ENCODE measurements around the gene GASK1B.

Gene GASK1B

DNA sequence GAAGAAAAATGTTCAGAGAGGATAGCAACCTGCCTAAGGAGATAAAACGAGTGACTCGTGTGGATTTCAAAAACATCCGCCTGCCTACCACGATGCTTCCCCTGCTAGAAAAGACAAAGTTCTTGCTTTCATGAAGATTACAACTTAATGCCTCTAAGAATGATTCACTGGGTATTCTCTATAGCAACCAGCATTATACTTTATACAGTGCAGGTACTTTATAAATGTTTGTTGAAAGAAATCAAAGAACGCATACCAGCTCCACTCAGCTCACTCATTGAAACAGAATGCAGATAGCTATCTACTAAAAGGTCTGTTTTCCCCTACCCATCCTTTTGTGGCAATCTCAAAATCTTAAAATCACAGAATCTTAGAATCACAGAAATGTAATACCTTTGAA is 33.7 kb downstream of the GASK1B start:
- no peaks in the 10 kb centered on the region for H3K27me3 ChIP-seq (ENCODE audit: insufficient read depth, insufficient read length)
- H3K4me3 ChIP-seq (ENCODE audit: insufficient read length, low read depth): no peak overlapping the region
- no peak overlapping the region for H3K9ac ChIP-seq (ENCODE audit: insufficient read length, low read depth)
- no peaks in the 10 kb centered on the region for H3K9me3 ChIP-seq (ENCODE audit: insufficient read depth, low read length)
- TF ChIP-seq ZNF274 (IDR thresholded peaks at IDR 0.05; ENCODE audit: low read depth, low read length) (no peak), SUZ12 (IDR thresholded peaks at IDR 0.05; ENCODE audit: extremely low read depth, insufficient read depth, insufficient read length) (no peak), YY1 (IDR thresholded peaks at IDR 0.05; ENCODE audit: insufficient read depth, insufficient read length) (no peak)
- no peaks in the 10 kb centered on the region for H3K36me3 ChIP-seq (ENCODE audit: insufficient read depth, insufficient read length, low read length)
- DNase-seq (ENCODE audit: low read depth, low spot score): no peak
- H3K4me1 ChIP-seq (ENCODE audit: insufficient read depth, insufficient read length): no peaks in the 10 kb centered on the region

DNA sequence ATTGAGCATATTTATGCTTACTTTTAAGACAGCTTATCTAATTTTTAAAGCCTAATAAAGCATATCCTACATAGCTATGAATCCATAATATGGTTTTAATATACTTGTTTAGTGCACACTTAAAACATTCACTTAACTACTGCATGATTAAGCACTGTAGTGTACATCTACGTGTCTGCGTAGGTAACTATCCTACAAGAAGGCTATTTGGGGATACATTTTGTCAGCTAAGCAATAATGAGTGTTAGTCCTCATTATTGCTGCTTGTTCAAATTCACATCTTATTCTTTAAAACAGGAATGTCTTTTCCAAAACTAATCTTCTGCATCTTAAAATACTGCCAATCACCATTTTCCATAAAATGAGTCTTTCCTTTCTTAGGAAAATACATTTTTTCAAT is 38.6 kb downstream of the GASK1B start:
- TF ChIP-seq ZNF274 (IDR thresholded peaks at IDR 0.05; ENCODE audit: low read depth, low read length) (no peak), YY1 (IDR thresholded peaks at IDR 0.05; ENCODE audit: insufficient read depth, insufficient read length) (no peak)
- no peak overlapping the region for H3K9ac ChIP-seq (ENCODE audit: insufficient read length, low read depth)
- no peaks in the 10 kb centered on the region for H3K9me3 ChIP-seq (ENCODE audit: insufficient read depth, low read length)
- H3K36me3 ChIP-seq (ENCODE audit: insufficient read depth, insufficient read length, low read length): no peaks in the 10 kb centered on the region
- no peaks in the 10 kb centered on the region for H3K27me3 ChIP-seq (ENCODE audit: insufficient read depth, insufficient read length)
- no peak overlapping the region for H3K4me3 ChIP-seq (ENCODE audit: insufficient read length, low read depth)
- DNase-seq (ENCODE audit: low read depth, low spot score): no peak
- no peaks in the 10 kb centered on the region for H3K4me1 ChIP-seq (ENCODE audit: insufficient read depth, insufficient read length)

DNA sequence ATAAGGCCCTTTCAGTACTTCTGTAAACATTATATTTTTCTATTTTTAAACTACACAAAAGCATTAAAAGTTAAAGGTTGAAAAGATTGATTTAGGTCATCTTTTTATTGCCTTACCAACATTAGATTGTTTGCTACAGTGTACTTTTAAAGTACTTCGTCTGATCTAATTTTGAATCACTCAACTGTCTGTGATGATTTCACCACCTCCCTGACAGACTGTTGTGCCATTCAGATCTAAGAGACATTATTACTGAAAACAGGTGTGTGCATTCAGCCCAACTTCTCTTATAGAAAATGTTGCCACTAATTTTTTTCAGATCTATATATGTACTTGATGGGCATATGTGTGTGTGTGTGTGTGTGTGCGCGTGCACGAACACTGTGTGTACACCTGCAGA is 39.3 kb downstream of the GASK1B start:
- no peak for TF ChIP-seq YY1 (IDR thresholded peaks at IDR 0.05; ENCODE audit: insufficient read depth, insufficient read length)
- TF ChIP-seq ZNF274 (IDR thresholded peaks at IDR 0.05; ENCODE audit: low read depth, low read length): no peak
- TF ChIP-seq SUZ12 (IDR thresholded peaks at IDR 0.05; ENCODE audit: extremely low read depth, insufficient read depth, insufficient read length): no peak
- H3K4me1 ChIP-seq (ENCODE audit: insufficient read depth, insufficient read length): no peaks in the 10 kb centered on the region
- no peak for DNase-seq (ENCODE audit: low read depth, low spot score)
- H3K36me3 ChIP-seq (ENCODE audit: insufficient read depth, insufficient read length, low read length): no peaks in the 10 kb centered on the region
- no peak overlapping the region for H3K4me3 ChIP-seq (ENCODE audit: insufficient read length, low read depth)
- H3K9ac ChIP-seq (ENCODE audit: insufficient read length, low read depth): no peak overlapping the region
- no peaks in the 10 kb centered on the region for H3K9me3 ChIP-seq (ENCODE audit: insufficient read depth, low read length)
- H3K27me3 ChIP-seq (ENCODE audit: insufficient read depth, insufficient read length): no peaks in the 10 kb centered on the region

DNA sequence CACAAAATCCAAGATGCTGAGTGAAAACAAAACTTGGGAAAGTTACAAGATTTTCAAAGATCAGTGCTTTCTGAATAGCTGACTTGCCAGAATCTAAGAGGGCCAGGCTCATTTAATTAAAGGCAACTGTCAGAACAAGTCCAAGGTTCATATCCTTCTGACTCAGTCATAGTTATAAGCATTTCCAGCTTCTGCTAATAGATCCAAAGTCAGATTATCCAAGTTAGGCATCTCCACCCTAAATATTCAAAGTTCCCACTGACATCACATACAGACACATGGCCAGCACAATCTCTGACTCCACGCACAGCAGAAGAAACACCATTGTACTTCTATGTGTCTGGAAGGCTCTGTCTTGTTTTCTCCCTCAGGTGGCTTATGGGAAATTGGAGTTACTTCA is 41.8 kb downstream of the GASK1B start:
- no peak for TF ChIP-seq ZNF274 (IDR thresholded peaks at IDR 0.05; ENCODE audit: low read depth, low read length)
- no peak for TF ChIP-seq SUZ12 (IDR thresholded peaks at IDR 0.05; ENCODE audit: extremely low read depth, insufficient read depth, insufficient read length)
- no peak for TF ChIP-seq YY1 (IDR thresholded peaks at IDR 0.05; ENCODE audit: insufficient read depth, insufficient read length)
- Histone ChIP-seq H3K9me3 (ENCODE audit: insufficient read depth, low read length) (no peaks in the 10 kb centered on the region), H3K27me3 (ENCODE audit: insufficient read depth, insufficient read length) (no peaks in the 10 kb centered on the region), H3K9ac (ENCODE audit: insufficient read length, low read depth) (no peak overlapping the region), H3K4me1 (ENCODE audit: insufficient read depth, insufficient read length) (no peaks in the 10 kb centered on the region), H3K4me3 (ENCODE audit: insufficient read length, low read depth) (no peak overlapping the region), H3K36me3 (ENCODE audit: insufficient read depth, insufficient read length, low read length) (no peaks in the 10 kb centered on the region)
- no peak for DNase-seq (ENCODE audit: low read depth, low spot score)

- Histone ChIP-seq H3K4me1 (ENCODE audit: insufficient read depth, insufficient read length) (no peaks in the 10 kb centered on the region), H3K9ac (ENCODE audit: insufficient read length, low read depth) (no peak overlapping the region), H3K9me3 (ENCODE audit: insufficient read depth, low read length) (no peaks in the 10 kb centered on the region), H3K4me3 (ENCODE audit: insufficient read length, low read depth) (no peak overlapping the region), H3K36me3 (ENCODE audit: insufficient read depth, insufficient read length, low read length) (no peaks in the 10 kb centered on the region), H3K27me3 (ENCODE audit: insufficient read depth, insufficient read length) (no peaks in the 10 kb centered on the region)
- no peak for DNase-seq (ENCODE audit: low read depth, low spot score)
- TF ChIP-seq ZNF274 (IDR thresholded peaks at IDR 0.05; ENCODE audit: low read depth, low read length): no peak
- TF ChIP-seq YY1 (IDR thresholded peaks at IDR 0.05; ENCODE audit: insufficient read depth, insufficient read length): no peak
- TF ChIP-seq SUZ12 (IDR thresholded peaks at IDR 0.05; ENCODE audit: extremely low read depth, insufficient read depth, insufficient read length): no peak
Measured at GRCh38 chr4:158130204-158130603, 42.6 kb downstream of the GASK1B start.

- no peak for DNase-seq (ENCODE audit: low read depth, low spot score)
- Histone ChIP-seq H3K9ac (ENCODE audit: insufficient read length, low read depth) (no peak overlapping the region), H3K36me3 (ENCODE audit: insufficient read depth, insufficient read length, low read length) (no peaks in the 10 kb centered on the region), H3K4me1 (ENCODE audit: insufficient read depth, insufficient read length) (no peaks in the 10 kb centered on the region), H3K9me3 (ENCODE audit: insufficient read depth, low read length) (no peaks in the 10 kb centered on the region), H3K4me3 (ENCODE audit: insufficient read length, low read depth) (no peak overlapping the region), H3K27me3 (ENCODE audit: insufficient read depth, insufficient read length) (no peaks in the 10 kb centered on the region)
- TF ChIP-seq YY1 (IDR thresholded peaks at IDR 0.05; ENCODE audit: insufficient read depth, insufficient read length) (no peak), ZNF274 (IDR thresholded peaks at IDR 0.05; ENCODE audit: low read depth, low read length) (no peak), SUZ12 (IDR thresholded peaks at IDR 0.05; ENCODE audit: extremely low read depth, insufficient read depth, insufficient read length) (no peak)
Measured at GRCh38 chr4:158129694-158130093, 43.1 kb downstream of the GASK1B start.

- TF ChIP-seq YY1 (IDR thresholded peaks at IDR 0.05; ENCODE audit: insufficient read depth, insufficient read length): no peak
- TF ChIP-seq ZNF274 (IDR thresholded peaks at IDR 0.05; ENCODE audit: low read depth, low read length): no peak
- no peak for TF ChIP-seq SUZ12 (IDR thresholded peaks at IDR 0.05; ENCODE audit: extremely low read depth, insufficient read depth, insufficient read length)
- H3K4me1 ChIP-seq (ENCODE audit: insufficient read depth, insufficient read length): no peaks in the 10 kb centered on the region
- no peak for DNase-seq (ENCODE audit: low read depth, low spot score)
- H3K27me3 ChIP-seq (ENCODE audit: insufficient read depth, insufficient read length): no peaks in the 10 kb centered on the region
- H3K4me3 ChIP-seq (ENCODE audit: insufficient read length, low read depth): no peak overlapping the region
- H3K36me3 ChIP-seq (ENCODE audit: insufficient read depth, insufficient read length, low read length): no peaks in the 10 kb centered on the region
- no peaks in the 10 kb centered on the region for H3K9me3 ChIP-seq (ENCODE audit: insufficient read depth, low read length)
- H3K9ac ChIP-seq (ENCODE audit: insufficient read length, low read depth): no peak overlapping the region
Measured at GRCh38 chr4:158128540-158128939, 44.3 kb downstream of the GASK1B start.

DNA sequence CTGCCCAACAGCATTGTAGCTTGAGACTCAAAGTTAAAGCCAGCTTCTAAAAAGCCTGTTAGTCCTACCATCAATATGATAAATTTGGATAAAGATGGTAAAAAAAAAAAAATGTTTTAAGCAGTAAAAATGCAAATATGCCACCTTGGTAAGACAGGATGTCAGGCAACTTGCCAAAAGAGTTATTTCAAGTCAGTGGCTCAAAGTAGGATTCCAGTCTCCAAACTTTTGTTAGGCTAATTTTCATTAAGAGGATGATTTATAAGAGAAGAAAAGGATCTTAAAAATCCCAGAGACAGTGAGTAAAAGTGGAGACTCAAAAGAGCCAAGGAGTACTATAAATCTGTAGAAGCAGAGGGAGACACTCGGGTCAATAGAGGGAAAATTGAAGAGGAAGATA is 47.5 kb downstream of the GASK1B start:
- Histone ChIP-seq H3K4me3 (ENCODE audit: insufficient read length, low read depth) (no peak overlapping the region), H3K9me3 (ENCODE audit: insufficient read depth, low read length) (no peaks in the 10 kb centered on the region), H3K36me3 (ENCODE audit: insufficient read depth, insufficient read length, low read length) (no peaks in the 10 kb centered on the region), H3K27me3 (ENCODE audit: insufficient read depth, insufficient read length) (no peaks in the 10 kb centered on the region), H3K9ac (ENCODE audit: insufficient read length, low read depth) (no peak overlapping the region), H3K4me1 (ENCODE audit: insufficient read depth, insufficient read length) (no peaks in the 10 kb centered on the region)
- no peak for TF ChIP-seq ZNF274 (IDR thresholded peaks at IDR 0.05; ENCODE audit: low read depth, low read length)
- TF ChIP-seq SUZ12 (IDR thresholded peaks at IDR 0.05; ENCODE audit: extremely low read depth, insufficient read depth, insufficient read length): no peak
- no peak for TF ChIP-seq YY1 (IDR thresholded peaks at IDR 0.05; ENCODE audit: insufficient read depth, insufficient read length)
- DNase-seq (ENCODE audit: low read depth, low spot score): no peak
